AG10803 (cell line): ENCODE measurements around the gene WSCD2.

Experiments
- DNase-seq: peaks from one replicate; pipeline ENCODE4 v3.0.0; 2010; ENCODE audit warnings: low read depth
- H3K4me3 ChIP-seq: 2 replicates; pipeline ENCODE4 v1.5.1; 2011; ENCODE audit warnings: mild to moderate bottlenecking, low read length, control low read depth
- TF ChIP-seq, protein P1 (sequence below): conservative IDR thresholded peaks from 2 replicates; pipeline ENCODE4 v1.5.1; 2011; ENCODE audit warnings: mild to moderate bottlenecking, low read length, control low read depth, inconsistent platforms

The WSCD2 gene

DNA sequence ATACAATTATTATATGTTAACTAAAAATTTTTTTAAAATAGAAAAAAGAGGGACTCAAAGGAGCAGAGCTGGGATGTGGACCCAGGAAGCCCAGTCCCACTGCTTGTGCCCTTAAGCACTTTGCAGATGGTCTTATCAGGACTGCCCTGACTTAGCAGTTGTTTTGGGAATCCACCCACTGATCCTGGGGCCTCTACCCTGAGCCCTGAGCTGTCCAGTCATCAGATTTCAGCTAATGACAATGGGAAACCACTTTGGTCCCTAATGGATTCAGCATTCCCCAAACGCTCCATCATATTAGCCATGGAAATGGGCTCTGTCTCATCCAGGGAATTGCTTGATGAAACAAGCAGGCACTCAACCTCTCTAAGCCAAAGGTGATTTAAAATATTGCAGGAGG, 22.5 kb upstream of the WSCD2 start:
- DNase-seq, result no peak
- H3K4me3 ChIP-seq, result no peak overlapping the region
- TF ChIP-seq, protein P1, sequence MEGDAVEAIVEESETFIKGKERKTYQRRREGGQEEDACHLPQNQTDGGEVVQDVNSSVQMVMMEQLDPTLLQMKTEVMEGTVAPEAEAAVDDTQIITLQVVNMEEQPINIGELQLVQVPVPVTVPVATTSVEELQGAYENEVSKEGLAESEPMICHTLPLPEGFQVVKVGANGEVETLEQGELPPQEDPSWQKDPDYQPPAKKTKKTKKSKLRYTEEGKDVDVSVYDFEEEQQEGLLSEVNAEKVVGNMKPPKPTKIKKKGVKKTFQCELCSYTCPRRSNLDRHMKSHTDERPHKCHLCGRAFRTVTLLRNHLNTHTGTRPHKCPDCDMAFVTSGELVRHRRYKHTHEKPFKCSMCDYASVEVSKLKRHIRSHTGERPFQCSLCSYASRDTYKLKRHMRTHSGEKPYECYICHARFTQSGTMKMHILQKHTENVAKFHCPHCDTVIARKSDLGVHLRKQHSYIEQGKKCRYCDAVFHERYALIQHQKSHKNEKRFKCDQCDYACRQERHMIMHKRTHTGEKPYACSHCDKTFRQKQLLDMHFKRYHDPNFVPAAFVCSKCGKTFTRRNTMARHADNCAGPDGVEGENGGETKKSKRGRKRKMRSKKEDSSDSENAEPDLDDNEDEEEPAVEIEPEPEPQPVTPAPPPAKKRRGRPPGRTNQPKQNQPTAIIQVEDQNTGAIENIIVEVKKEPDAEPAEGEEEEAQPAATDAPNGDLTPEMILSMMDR, result no peak

DNA sequence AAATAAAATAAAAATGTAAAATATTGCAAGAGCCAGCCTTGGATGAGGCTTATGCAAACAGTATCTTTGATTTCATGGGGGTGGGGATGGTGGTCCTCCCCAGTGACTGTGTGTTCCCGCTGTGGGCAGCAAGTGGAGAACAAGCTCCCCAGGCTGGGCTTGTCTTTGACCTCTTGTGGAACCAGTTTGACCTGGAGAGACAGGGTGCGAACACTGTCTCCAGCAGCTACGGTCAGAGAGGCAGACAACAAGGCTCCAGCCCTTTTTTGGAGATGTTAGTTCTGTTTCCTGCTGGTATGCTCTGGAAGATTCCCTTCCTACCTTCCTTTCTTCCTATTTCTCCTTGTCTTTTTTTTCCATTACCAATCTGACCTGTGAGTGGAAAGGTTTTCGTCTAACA, 21.8 kb upstream of the WSCD2 start:
- H3K4me3 ChIP-seq, result no peak overlapping the region
- TF ChIP-seq, protein P1, result no peak
- no peak for DNase-seq

DNA sequence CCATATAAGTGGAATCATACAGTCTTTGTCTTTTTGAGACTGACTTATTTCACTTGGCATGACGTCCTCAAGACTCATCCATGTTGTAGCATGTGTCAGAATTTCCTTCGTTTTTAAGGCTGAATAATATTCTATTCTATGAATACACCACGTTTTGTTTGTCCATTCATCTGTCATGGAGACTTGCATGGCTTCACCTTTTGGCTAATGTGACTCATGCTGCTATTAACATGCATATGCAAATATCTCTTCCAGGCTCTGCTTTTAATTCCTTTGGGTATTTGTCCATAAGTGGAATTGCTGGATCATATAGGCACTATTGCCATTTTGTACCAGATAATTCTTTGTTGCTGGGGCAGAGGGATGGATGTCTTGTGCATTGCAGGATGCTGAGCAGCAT, 19.6 kb upstream of the WSCD2 start:
- DNase-seq, result no peak
- no peak overlapping the region for H3K4me3 ChIP-seq
- TF ChIP-seq, protein P1, result no peak

DNA sequence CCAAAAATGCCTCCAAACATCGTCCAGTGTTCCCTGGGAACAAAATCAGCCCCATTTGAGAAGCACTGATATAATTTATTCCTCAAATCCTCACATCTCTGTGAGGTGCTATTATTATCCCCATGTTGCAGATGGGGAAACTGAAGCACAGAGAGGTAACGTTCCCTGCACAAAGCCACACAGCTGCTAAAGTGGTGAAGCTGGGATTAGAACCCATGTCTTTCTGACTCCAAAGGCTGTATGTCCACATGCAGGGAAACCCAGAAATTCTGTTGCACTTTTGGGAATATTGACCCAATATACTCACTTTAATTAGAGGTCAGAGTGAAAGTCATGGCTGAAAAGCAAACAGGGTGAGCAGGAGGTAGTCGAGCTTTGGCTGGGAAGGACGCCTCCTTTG, 19.1 kb upstream of the WSCD2 start:
- DNase-seq, result no peak
- TF ChIP-seq, protein P1, result no peak

GRCh38 chr12:108110844-108111243, 18.2 kb upstream of the WSCD2 start:
- DNase-seq, result no peak

More for the DNA sequence above, 19.1 kb upstream of the WSCD2 start:
- no peak overlapping the region for H3K4me3 ChIP-seq

DNA sequence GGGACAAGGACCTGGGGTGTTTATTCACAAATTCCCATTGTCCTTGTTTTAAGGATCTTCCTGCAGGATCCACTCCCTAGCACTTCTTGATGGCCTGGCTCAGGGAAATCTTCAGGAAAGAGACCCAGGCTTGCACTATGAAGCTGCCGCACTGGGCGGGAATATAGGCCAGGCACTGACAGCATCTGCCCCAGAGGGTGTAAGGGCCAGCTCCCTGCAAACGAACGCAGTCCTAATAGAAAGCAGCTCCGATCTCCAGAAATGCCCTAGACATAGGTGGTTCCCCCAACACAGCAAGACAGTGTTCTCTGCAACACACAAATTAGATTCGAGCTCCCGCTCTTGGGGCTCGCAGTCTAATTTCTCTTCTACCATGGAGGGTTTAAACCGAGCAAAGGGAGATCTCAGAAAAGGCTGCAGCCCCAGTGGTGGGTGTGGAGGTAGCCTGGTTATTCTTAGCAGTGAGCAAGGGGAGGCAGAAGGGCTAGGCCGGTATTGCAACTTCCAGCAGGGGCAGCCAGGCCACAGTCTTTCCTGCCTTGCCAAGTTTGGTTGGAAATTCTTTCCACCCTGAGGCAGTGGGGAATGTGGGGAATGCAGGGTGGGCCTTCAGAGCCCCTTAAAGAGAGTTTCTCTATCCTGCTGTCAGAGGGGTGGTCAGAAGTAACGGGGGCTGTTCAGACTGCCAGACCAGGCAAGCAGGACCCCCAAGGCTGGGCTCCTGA, 16.1 kb upstream of the WSCD2 start:
- no peak for DNase-seq
- TF ChIP-seq, protein P1, result no peak
- H3K4me3 ChIP-seq, result no peak overlapping the region

More at GRCh38 chr12:108110844-108111243, 18.2 kb upstream of the WSCD2 start:
- no peak overlapping the region for H3K4me3 ChIP-seq
- TF ChIP-seq, protein P1, result no peak
